Smooth muscle cell (in vitro differentiated cells): Measurements from ENCODE around the gene CBL. TPM values are rescaled to one million over a fixed set of nuclear protein-coding genes. Genes with fewer than 3 reads are reported as not detected.

Experiments
- DNase-seq: peaks from one replicate; lab custom pipeline; 2025; ENCODE audit not compliant: unreplicated experiment; lab: John Stamatoyannopoulos, UW
- H2AFZ ChIP-seq: fragments of 200-600 bp; sonication (generic); 2 replicates; pipeline ENCODE4 v1.6.0; 2016; ENCODE audit warnings: antibody characterized with exemption, low read depth, mild to moderate bottlenecking
- H3F3A ChIP-seq: fragments of 200-600 bp; sonication (generic); 2 replicates; pipeline ENCODE4 v1.6.0; 2017; ENCODE audit warnings: antibody characterized with exemption, low read depth
- H3K27ac ChIP-seq: fragments of 200-600 bp; sonication (generic); 2 replicates; pipeline ENCODE4 v1.5.1; 2016; ENCODE audit warnings: low read depth, mild to moderate bottlenecking
- H3K27me3 ChIP-seq: fragments of 200-600 bp; sonication (generic); 2 replicates; pipeline ENCODE4 v1.6.1; 2016; ENCODE audit warnings: low read depth, mild to moderate bottlenecking
- H3K36me3 ChIP-seq: fragments of 200-600 bp; sonication (generic); 2 replicates; pipeline ENCODE4 v1.5.1; 2016; ENCODE audit warnings: low read depth
- H3K4me1 ChIP-seq: fragments of 200-600 bp; sonication (generic); 2 replicates; pipeline ENCODE4 v1.5.1; 2016; ENCODE audit warnings: low read depth
- H3K4me2 ChIP-seq: fragments of 200-600 bp; sonication (generic); 2 replicates; pipeline ENCODE4 v1.6.0; 2016; ENCODE audit warnings: mild to moderate bottlenecking
- H3K4me3 ChIP-seq: fragments of 200-600 bp; sonication (generic); 2 replicates; pipeline ENCODE4 v1.5.1; 2016; ENCODE audit warnings: mild to moderate bottlenecking
- H3K79me2 ChIP-seq: fragments of 200-600 bp; sonication (generic); 2 replicates; pipeline ENCODE4 v1.6.0; 2016; ENCODE audit warnings: low read depth, mild to moderate bottlenecking
- H3K9ac ChIP-seq: fragments of 200-600 bp; sonication (generic); 2 replicates; pipeline ENCODE4 v1.6.0; 2016; ENCODE audit warnings: low read depth
- H3K9me3 ChIP-seq: fragments of 200-600 bp; sonication (generic); replicated peaks from 2 replicates; pipeline ENCODE4 v1.5.1; 2016; ENCODE audit warnings: low read depth
- H4K20me1 ChIP-seq: fragments of 200-600 bp; sonication (generic); 2 replicates; pipeline ENCODE4 v1.6.0; 2016; ENCODE audit warnings: low read depth
- CTCF ChIP-seq: fragments of 200-600 bp; sonication (generic); IDR thresholded peaks from 2 replicates; pipeline ENCODE4 v1.5.1; 2017; ENCODE audit warnings: borderline replicate concordance, mild to moderate bottlenecking, antibody characterized with exemption; ENCODE audit not compliant: insufficient read depth, poor library complexity, severe bottlenecking
- WGBS: methylation state at CpG from one replicate; pipeline ENCODE4 v1.1.7; 2016; ENCODE audit warnings: low lambda C conversion rate; 5-methylcytosine and 5-hydroxymethylcytosine counted together
- polyA plus RNA-seq: library from polyadenylated mRNA; unstranded; fragments of >200 nt; fragmentation: Nextera tagmentation; extraction: Ambion mirVana; gene quantifications from 2 replicates; pipeline ENCODE4 v1.2.1, GENCODE V29; 2016
- total RNA-seq: library from RNA; depleted of rRNA; stranded (reverse); fragments of >200 nt; gene quantifications from 2 replicates; pipeline ENCODE4 v1.2.3, GENCODE V29; 2014

CBL gene
- total and polyA plus RNA-seq, 2 experiments from 2014 or later, result 5.0 to 18.9 TPM

GRCh38 chr11:119206511-119207414 is 624 bp downstream of the CBL start:
- peaks cover 56% of the 10 kb centered on the region for H3K79me2 ChIP-seq

GRCh38 chr11:119207415-119207960 is 1.3 kb downstream of the CBL start:
- Histone ChIP-seq H3K4me1 (peaks cover 21% of the 10 kb centered on the region), H3K27ac (peak overlapping the region; percentile 12), H3K4me3 (peak overlapping the region; percentile 100), H3K79me2 (peaks cover 63% of the 10 kb centered on the region), H3K9me3 (no peaks in the 10 kb centered on the region), H4K20me1 (peaks cover 58% of the 10 kb centered on the region), H3K4me2 (peak overlapping the region; percentile 85), H3K36me3 (no peaks in the 10 kb centered on the region), H2AFZ (no peak overlapping the region), H3K27me3 (no peaks in the 10 kb centered on the region), H3F3A (peaks cover 10% of the 10 kb centered on the region), H3K9ac (peak overlapping the region; percentile 90)
- 33% methylated on average over 11 of the region's 11 CpGs for WGBS
- TF ChIP-seq CTCF, result no peak
- DNase-seq, result no peak

More at GRCh38 chr11:119206511-119207414, 624 bp downstream of the CBL start:
- peak overlapping the region; percentile 85 for H3K4me2 ChIP-seq
- WGBS, result under 1% methylated on average over 14 of the region's 41 CpGs
- H3K4me3 ChIP-seq, result peak overlapping the region; percentile 100
- H3K36me3 ChIP-seq, result no peaks in the 10 kb centered on the region
- peak overlapping the region; percentile 97 for H2AFZ ChIP-seq
- TF ChIP-seq CTCF, result peak; percentile 4
- H3K9ac ChIP-seq, result peak overlapping the region; percentile 90
- no peaks in the 10 kb centered on the region for H3K9me3 ChIP-seq
- no peak for DNase-seq
- H3K4me1 ChIP-seq, result peaks cover 21% of the 10 kb centered on the region
- peaks cover 51% of the 10 kb centered on the region for H4K20me1 ChIP-seq
- no peaks in the 10 kb centered on the region for H3K27me3 ChIP-seq
- H3K27ac ChIP-seq, result peak overlapping the region; percentile 90
- H3F3A ChIP-seq, result peaks cover 10% of the 10 kb centered on the region

- WGBS, result 73% methylated on average over 7 of the region's 7 CpGs
- no peak overlapping the region for H2AFZ ChIP-seq
- peaks cover 21% of the 10 kb centered on the region for H3K4me1 ChIP-seq
- H3K27ac ChIP-seq, result no peak overlapping the region
- no peak for TF ChIP-seq CTCF
- peak overlapping the region; percentile 27 for H3K4me2 ChIP-seq
- H3K79me2 ChIP-seq, result peaks cover 80% of the 10 kb centered on the region
- H3K27me3 ChIP-seq, result no peaks in the 10 kb centered on the region
- H3K4me3 ChIP-seq, result no peak overlapping the region
- H4K20me1 ChIP-seq, result peaks cover 75% of the 10 kb centered on the region
- no peaks in the 10 kb centered on the region for H3K9me3 ChIP-seq
- no peak for DNase-seq
- no peak overlapping the region for H3K9ac ChIP-seq
- no peaks in the 10 kb centered on the region for H3K36me3 ChIP-seq
- H3F3A ChIP-seq, result peaks cover 10% of the 10 kb centered on the region
Measured at GRCh38 chr11:119209186-119209585, 3.0 kb downstream of the CBL start.
